ENCODE data around the gene RICTOR.

DNA sequence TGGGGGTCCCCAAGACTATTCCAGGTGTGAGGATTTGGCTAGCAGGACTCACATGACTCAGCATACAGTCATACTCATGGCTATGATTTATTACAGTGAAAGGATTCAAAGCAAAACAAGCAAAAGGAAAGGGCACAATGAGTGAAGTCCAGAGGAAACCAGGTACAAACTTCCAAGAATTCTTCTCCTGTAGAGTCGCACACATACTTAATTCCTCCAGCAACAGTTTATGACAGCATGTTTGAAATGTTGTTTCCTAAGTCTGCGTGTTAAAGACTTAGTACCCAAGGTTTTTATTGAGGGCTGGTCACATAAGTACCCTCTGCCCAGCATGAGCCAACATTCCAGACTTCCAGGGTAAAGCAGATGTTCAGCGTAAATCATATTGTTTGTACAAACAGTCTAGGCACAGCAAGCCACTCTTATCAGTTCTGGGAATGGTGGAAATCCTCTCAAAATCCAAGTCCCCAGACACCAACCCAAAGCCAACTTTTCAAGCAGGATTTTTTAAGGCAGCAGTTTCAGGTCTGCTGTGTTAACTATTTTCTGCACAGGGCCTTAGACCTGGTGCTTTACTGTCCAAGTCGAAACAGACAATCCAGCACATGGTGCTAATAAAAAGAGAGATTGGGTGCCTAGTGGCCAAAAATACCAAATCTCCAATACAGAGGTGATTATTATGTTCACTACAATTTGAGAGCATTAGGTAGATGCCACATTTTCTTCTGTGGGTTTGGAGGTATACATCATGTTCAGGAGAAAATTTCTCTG lies 18.6 kb upstream of the RICTOR start:
- TF ChIP-seq, protein P1, sequence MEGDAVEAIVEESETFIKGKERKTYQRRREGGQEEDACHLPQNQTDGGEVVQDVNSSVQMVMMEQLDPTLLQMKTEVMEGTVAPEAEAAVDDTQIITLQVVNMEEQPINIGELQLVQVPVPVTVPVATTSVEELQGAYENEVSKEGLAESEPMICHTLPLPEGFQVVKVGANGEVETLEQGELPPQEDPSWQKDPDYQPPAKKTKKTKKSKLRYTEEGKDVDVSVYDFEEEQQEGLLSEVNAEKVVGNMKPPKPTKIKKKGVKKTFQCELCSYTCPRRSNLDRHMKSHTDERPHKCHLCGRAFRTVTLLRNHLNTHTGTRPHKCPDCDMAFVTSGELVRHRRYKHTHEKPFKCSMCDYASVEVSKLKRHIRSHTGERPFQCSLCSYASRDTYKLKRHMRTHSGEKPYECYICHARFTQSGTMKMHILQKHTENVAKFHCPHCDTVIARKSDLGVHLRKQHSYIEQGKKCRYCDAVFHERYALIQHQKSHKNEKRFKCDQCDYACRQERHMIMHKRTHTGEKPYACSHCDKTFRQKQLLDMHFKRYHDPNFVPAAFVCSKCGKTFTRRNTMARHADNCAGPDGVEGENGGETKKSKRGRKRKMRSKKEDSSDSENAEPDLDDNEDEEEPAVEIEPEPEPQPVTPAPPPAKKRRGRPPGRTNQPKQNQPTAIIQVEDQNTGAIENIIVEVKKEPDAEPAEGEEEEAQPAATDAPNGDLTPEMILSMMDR (conservative IDR thresholded peaks at IDR 0.05 in 1 of 2, IDR thresholded peaks at IDR 0.05 in 1 of 2; ENCODE audit: low read depth in 1 of 2, low read length in 2 of 2): no peak
- TF ChIP-seq EZH2 (IDR thresholded peaks at IDR 0.05; ENCODE audit: low read length, missing control alignments): no peak
